ENCODE results near the gene CACNA1A.
"Not testable (repeated sequence)": the region's sequence is repeated elsewhere in the genome, so short reads cannot be mapped to it uniquely, and the experiment has no call there.

CACNA1A gene

GRCh38 chr19:13429563-13429962 is 76.7 kb downstream of the CACNA1A start:
- Histone ChIP-seq H3K36me3 (ENCODE audit: control insufficient read depth, insufficient read depth, low read length) (no peaks in the 10 kb centered on the region), H3K27ac (ENCODE audit: low read depth, low read length) (no peak overlapping the region)

GRCh38 chr19:13428352-13428751 is 77.9 kb downstream of the CACNA1A start:
- Histone ChIP-seq H3K4me3 (ENCODE audit: low read length) (no peak overlapping the region), H3K36me3 (ENCODE audit: control insufficient read depth, insufficient read depth, low read length) (no peaks in the 10 kb centered on the region), H2AK5ac (ENCODE audit: low read length) (no peak overlapping the region), H3K4me2 (ENCODE audit: low read length) (no peak overlapping the region), H3K9ac (ENCODE audit: low read length) (no peak overlapping the region), H2BK120ac (ENCODE audit: low read depth, low read length) (no peak overlapping the region), H3K18ac (ENCODE audit: low read length) (no peak overlapping the region), H3K79me1 (ENCODE audit: low read length) (no peaks in the 10 kb centered on the region), H3K56ac (ENCODE audit: low read length) (no peak overlapping the region), H2BK15ac (replicated peaks; ENCODE audit: low read depth) (no peak overlapping the region), H3K27ac (ENCODE audit: low read depth, low read length) (no peak overlapping the region), H3K27me3 (ENCODE audit: insufficient read depth, low read length, poor library complexity) (no peaks in the 10 kb centered on the region), H4K8ac (ENCODE audit: low read depth, low read length) (no peak overlapping the region), H3K4ac (ENCODE audit: low read depth, low read length) (no peak overlapping the region), H3K23ac (ENCODE audit: low read length) (no peak overlapping the region), H3K79me2 (ENCODE audit: control insufficient read depth, insufficient read depth, low read length) (no peaks in the 10 kb centered on the region), H2BK5ac (ENCODE audit: low read length) (no peak overlapping the region), H3K4me1 (ENCODE audit: control insufficient read depth, low read depth, low read length) (no peaks in the 10 kb centered on the region), H4K5ac (ENCODE audit: low read length) (no peak overlapping the region)
- WGBS (ENCODE audit: extremely low coverage, insufficient coverage, low lambda C conversion rate): no CpG with 5 or more reads among the region's 9 CpGs
- peak; percentile 33 for DNase-seq

More at GRCh38 chr19:13429563-13429962, 76.7 kb downstream of the CACNA1A start:
- H4K5ac ChIP-seq (ENCODE audit: low read length): no peak overlapping the region
- H3K18ac ChIP-seq (ENCODE audit: low read length): no peak overlapping the region
- H3K9ac ChIP-seq (ENCODE audit: low read length): no peak overlapping the region
- no peak overlapping the region for H3K56ac ChIP-seq (ENCODE audit: low read length)
- no peak overlapping the region for H2BK120ac ChIP-seq (ENCODE audit: low read depth, low read length)
- no peak overlapping the region for H3K4me3 ChIP-seq (ENCODE audit: low read length)
- H3K4me1 ChIP-seq (ENCODE audit: control insufficient read depth, low read depth, low read length): no peaks in the 10 kb centered on the region
- DNase-seq: no peak
- no peak overlapping the region for H2AK5ac ChIP-seq (ENCODE audit: low read length)
- no peak overlapping the region for H2BK15ac ChIP-seq (replicated peaks; ENCODE audit: low read depth)
- no CpG with 5 or more reads among the region's 5 CpGs for WGBS (ENCODE audit: extremely low coverage, insufficient coverage, low lambda C conversion rate)
- H2BK5ac ChIP-seq (ENCODE audit: low read length): no peak overlapping the region
- H3K79me2 ChIP-seq (ENCODE audit: control insufficient read depth, insufficient read depth, low read length): no peaks in the 10 kb centered on the region
- H3K4ac ChIP-seq (ENCODE audit: low read depth, low read length): no peak overlapping the region
- no peaks in the 10 kb centered on the region for H3K27me3 ChIP-seq (ENCODE audit: insufficient read depth, low read length, poor library complexity)
- H4K8ac ChIP-seq (ENCODE audit: low read depth, low read length): no peak overlapping the region
- no peaks in the 10 kb centered on the region for H3K79me1 ChIP-seq (ENCODE audit: low read length)
- no peak overlapping the region for H3K4me2 ChIP-seq (ENCODE audit: low read length)
- H3K23ac ChIP-seq (ENCODE audit: low read length): no peak overlapping the region

DNA sequence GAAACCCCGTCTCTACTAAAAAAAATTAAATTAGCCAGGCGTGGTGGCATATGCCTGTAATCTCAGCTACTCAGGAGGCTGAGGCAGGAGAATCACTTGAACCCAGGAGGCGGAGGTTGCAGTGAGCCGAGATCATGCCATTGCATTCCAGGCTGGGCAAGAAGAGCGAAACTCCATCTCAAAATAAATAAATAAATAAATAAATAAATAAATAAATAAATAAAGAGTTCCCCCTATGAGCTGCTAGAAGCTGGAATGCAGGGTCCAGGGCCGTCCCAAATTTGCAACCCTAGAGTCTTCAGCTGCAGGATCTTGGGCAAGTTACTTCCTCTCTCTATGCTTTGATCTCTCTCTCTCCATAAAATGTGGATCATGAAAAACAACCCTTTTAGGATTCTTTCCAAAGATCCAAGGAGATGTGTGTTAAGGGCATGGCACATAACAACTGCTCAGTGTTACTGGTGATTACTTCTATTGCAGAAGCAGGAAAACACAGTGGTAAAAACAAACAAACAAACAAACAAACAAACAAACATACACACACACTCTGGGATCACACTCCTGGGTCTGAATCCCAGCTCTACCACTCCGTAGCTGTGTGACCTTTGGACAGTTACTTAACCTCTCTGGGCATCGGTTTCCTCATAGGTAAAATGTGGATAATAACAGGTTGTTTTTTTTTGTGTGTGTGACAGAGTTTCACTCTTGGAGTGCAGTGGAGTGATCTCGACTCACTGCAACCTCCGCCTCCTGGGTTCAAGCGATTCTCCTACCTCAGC is 78.8 kb downstream of the CACNA1A start:
- Histone ChIP-seq H2BK120ac (ENCODE audit: low read depth, low read length) (no peak overlapping the region), H4K8ac (ENCODE audit: low read depth, low read length) (no peak overlapping the region)

GRCh38 chr19:13425875-13426274 is 80.4 kb downstream of the CACNA1A start:
- H3K56ac ChIP-seq (ENCODE audit: low read length); H2BK5ac ChIP-seq (ENCODE audit: low read length); H3K23ac ChIP-seq (ENCODE audit: low read length); H3K27ac ChIP-seq (ENCODE audit: low read depth, low read length); H3K4me2 ChIP-seq (ENCODE audit: low read length); H2BK120ac ChIP-seq (ENCODE audit: low read depth, low read length); H2AK5ac ChIP-seq (ENCODE audit: low read length); H3K4me3 ChIP-seq (ENCODE audit: low read length); H3K36me3 ChIP-seq (ENCODE audit: control insufficient read depth, insufficient read depth, low read length); DNase-seq; H3K9ac ChIP-seq (ENCODE audit: low read length); H3K18ac ChIP-seq (ENCODE audit: low read length); H3K4ac ChIP-seq (ENCODE audit: low read depth, low read length); H4K5ac ChIP-seq (ENCODE audit: low read length); H4K8ac ChIP-seq (ENCODE audit: low read depth, low read length); H3K79me1 ChIP-seq (ENCODE audit: low read length); H3K27me3 ChIP-seq (ENCODE audit: insufficient read depth, low read length, poor library complexity); H3K4me1 ChIP-seq (ENCODE audit: control insufficient read depth, low read depth, low read length); H2BK15ac ChIP-seq (replicated peaks; ENCODE audit: low read depth); H3K79me2 ChIP-seq (ENCODE audit: control insufficient read depth, insufficient read depth, low read length): not testable (repeated sequence)
- no CpG with 5 or more reads among the region's 3 CpGs for WGBS (ENCODE audit: extremely low coverage, insufficient coverage, low lambda C conversion rate)

More for the DNA sequence above, 78.8 kb downstream of the CACNA1A start:
- no peak overlapping the region for H3K9ac ChIP-seq (ENCODE audit: low read length)
- no CpG with 5 or more reads among the region's 11 CpGs for WGBS (ENCODE audit: extremely low coverage, insufficient coverage, low lambda C conversion rate)
- H3K4ac ChIP-seq (ENCODE audit: low read depth, low read length): no peak overlapping the region
- H3K27ac ChIP-seq (ENCODE audit: low read depth, low read length): no peak overlapping the region
- no peak overlapping the region for H2AK5ac ChIP-seq (ENCODE audit: low read length)
- no peak overlapping the region for H3K4me2 ChIP-seq (ENCODE audit: low read length)
- H3K27me3 ChIP-seq (ENCODE audit: insufficient read depth, low read length, poor library complexity): no peaks in the 10 kb centered on the region
- H4K5ac ChIP-seq (ENCODE audit: low read length): no peak overlapping the region
- H3K79me1 ChIP-seq (ENCODE audit: low read length): no peaks in the 10 kb centered on the region
- H3K23ac ChIP-seq (ENCODE audit: low read length): no peak overlapping the region
- no peaks in the 10 kb centered on the region for H3K36me3 ChIP-seq (ENCODE audit: control insufficient read depth, insufficient read depth, low read length)
- H3K79me2 ChIP-seq (ENCODE audit: control insufficient read depth, insufficient read depth, low read length): no peaks in the 10 kb centered on the region
- no peak overlapping the region for H3K18ac ChIP-seq (ENCODE audit: low read length)
- H3K56ac ChIP-seq (ENCODE audit: low read length): no peak overlapping the region
- DNase-seq: no peak
- no peak overlapping the region for H2BK15ac ChIP-seq (replicated peaks; ENCODE audit: low read depth)
- no peak overlapping the region for H3K4me3 ChIP-seq (ENCODE audit: low read length)
- no peak overlapping the region for H2BK5ac ChIP-seq (ENCODE audit: low read length)
- no peaks in the 10 kb centered on the region for H3K4me1 ChIP-seq (ENCODE audit: control insufficient read depth, low read depth, low read length)

- H3K4me3 ChIP-seq (ENCODE audit: low read length): no peak overlapping the region
- no peaks in the 10 kb centered on the region for H3K79me1 ChIP-seq (ENCODE audit: low read length)
- no peak overlapping the region for H3K56ac ChIP-seq (ENCODE audit: low read length)
- no peak overlapping the region for H4K5ac ChIP-seq (ENCODE audit: low read length)
- H2BK15ac ChIP-seq (replicated peaks; ENCODE audit: low read depth): no peak overlapping the region
- no peaks in the 10 kb centered on the region for H3K36me3 ChIP-seq (ENCODE audit: control insufficient read depth, insufficient read depth, low read length)
- no peak overlapping the region for H3K18ac ChIP-seq (ENCODE audit: low read length)
- H3K9ac ChIP-seq (ENCODE audit: low read length): no peak overlapping the region
- H3K79me2 ChIP-seq (ENCODE audit: control insufficient read depth, insufficient read depth, low read length): no peaks in the 10 kb centered on the region
- WGBS (ENCODE audit: extremely low coverage, insufficient coverage, low lambda C conversion rate): no CpG with 5 or more reads among the region's 3 CpGs
- no peak overlapping the region for H2AK5ac ChIP-seq (ENCODE audit: low read length)
- H3K4ac ChIP-seq (ENCODE audit: low read depth, low read length): no peak overlapping the region
- H4K8ac ChIP-seq (ENCODE audit: low read depth, low read length): no peak overlapping the region
- no peak overlapping the region for H3K27ac ChIP-seq (ENCODE audit: low read depth, low read length)
- H2BK5ac ChIP-seq (ENCODE audit: low read length): no peak overlapping the region
- no peak overlapping the region for H2BK120ac ChIP-seq (ENCODE audit: low read depth, low read length)
- DNase-seq: no peak
- no peak overlapping the region for H3K23ac ChIP-seq (ENCODE audit: low read length)
- H3K4me1 ChIP-seq (ENCODE audit: control insufficient read depth, low read depth, low read length): no peaks in the 10 kb centered on the region
- H3K27me3 ChIP-seq (ENCODE audit: insufficient read depth, low read length, poor library complexity): no peaks in the 10 kb centered on the region
- no peak overlapping the region for H3K4me2 ChIP-seq (ENCODE audit: low read length)
These were observed 81.1 kb downstream of the CACNA1A start for GRCh38 chr19:13425151-13425550.

DNA sequence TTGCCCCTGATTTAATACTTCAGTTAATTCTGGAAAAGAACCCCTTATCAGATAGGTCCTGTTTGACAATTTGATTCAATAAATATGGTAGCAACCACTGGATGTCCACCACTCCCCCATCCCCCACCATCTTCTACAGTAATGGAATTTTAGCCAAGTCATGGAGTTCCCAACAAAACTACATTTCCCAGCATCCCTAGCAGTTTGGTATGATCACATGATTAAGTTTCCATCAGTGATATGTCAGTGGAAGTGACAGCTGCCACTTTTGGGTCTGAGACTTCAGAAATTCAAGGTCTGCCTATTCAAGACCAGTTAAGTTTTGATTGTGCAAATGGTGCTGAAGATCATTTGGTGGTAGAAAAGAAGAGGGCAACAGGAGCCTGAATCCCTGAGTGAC is 85.5 kb downstream of the CACNA1A start:
- Histone ChIP-seq H3K79me2 (ENCODE audit: control insufficient read depth, insufficient read depth, low read length) (no peaks in the 10 kb centered on the region), H3K27ac (ENCODE audit: low read depth, low read length) (no peak overlapping the region), H3K36me3 (ENCODE audit: control insufficient read depth, insufficient read depth, low read length) (no peaks in the 10 kb centered on the region), H2BK5ac (ENCODE audit: low read length) (no peak overlapping the region), H3K4me3 (ENCODE audit: low read length) (no peak overlapping the region), H2BK120ac (ENCODE audit: low read depth, low read length) (no peak overlapping the region), H3K27me3 (ENCODE audit: insufficient read depth, low read length, poor library complexity) (no peaks in the 10 kb centered on the region), H3K4me2 (ENCODE audit: low read length) (no peak overlapping the region), H3K56ac (ENCODE audit: low read length) (no peak overlapping the region), H2BK15ac (replicated peaks; ENCODE audit: low read depth) (no peak overlapping the region), H4K8ac (ENCODE audit: low read depth, low read length) (no peak overlapping the region), H2AK5ac (ENCODE audit: low read length) (no peak overlapping the region), H3K4ac (ENCODE audit: low read depth, low read length) (no peak overlapping the region), H3K23ac (ENCODE audit: low read length) (no peak overlapping the region), H3K79me1 (ENCODE audit: low read length) (no peaks in the 10 kb centered on the region), H4K5ac (ENCODE audit: low read length) (no peak overlapping the region), H3K18ac (ENCODE audit: low read length) (no peak overlapping the region), H3K4me1 (ENCODE audit: control insufficient read depth, low read depth, low read length) (no peaks in the 10 kb centered on the region), H3K9ac (ENCODE audit: low read length) (no peak overlapping the region)
- DNase-seq: peak; percentile 57

All from mesendoderm (in vitro differentiated cells).